ENCODE measurements around the gene NYNRIN.
"Not testable (repeated sequence)": the region's sequence is repeated elsewhere in the genome, so short reads cannot be mapped to it uniquely, and the experiment has no call there.

The NYNRIN gene

GRCh38 chr14:24369463-24369862, 29.3 kb upstream of the NYNRIN start:
- in situ Hi-C loops (cut with MboI; ENCODE audit: low sequenced_read_pairs), result no loop called here

- in situ Hi-C loops (cut with MboI; ENCODE audit: low sequenced_read_pairs), result no loop called here
Observed at GRCh38 chr14:24369907-24370687, 28.7 kb upstream of the NYNRIN start.

- in situ Hi-C loops (cut with MboI; ENCODE audit: low sequenced_read_pairs), result no loop called here
Observed at GRCh38 chr14:24370748-24371147, 28.1 kb upstream of the NYNRIN start.

GRCh38 chr14:24371605-24372004, 27.2 kb upstream of the NYNRIN start:
- in situ Hi-C loops (cut with MboI; ENCODE audit: low sequenced_read_pairs), result not testable (repeated sequence)

- in situ Hi-C loops (cut with MboI; ENCODE audit: low sequenced_read_pairs), result no loop called here
Observed at GRCh38 chr14:24372701-24373416, 25.9 kb upstream of the NYNRIN start.

- in situ Hi-C loops (cut with MboI; ENCODE audit: low sequenced_read_pairs), result no loop called here
Observed at GRCh38 chr14:24376448-24377070, 22.2 kb upstream of the NYNRIN start.

- in situ Hi-C loops (cut with MboI; ENCODE audit: low sequenced_read_pairs), result no loop called here
Observed at GRCh38 chr14:24377126-24377525, 21.7 kb upstream of the NYNRIN start.

- in situ Hi-C loops (cut with MboI; ENCODE audit: low sequenced_read_pairs), result no loop called here
Observed at GRCh38 chr14:24377657-24378056, 21.1 kb upstream of the NYNRIN start.

- in situ Hi-C loops (cut with MboI; ENCODE audit: low sequenced_read_pairs), result no loop called here
Observed at GRCh38 chr14:24378327-24378726, 20.5 kb upstream of the NYNRIN start.

- in situ Hi-C loops (cut with MboI; ENCODE audit: low sequenced_read_pairs), result no loop called here
Observed at GRCh38 chr14:24378981-24379906, 19.6 kb upstream of the NYNRIN start.

GRCh38 chr14:24379907-24380730, 18.7 kb upstream of the NYNRIN start:
- in situ Hi-C loops (cut with MboI; ENCODE audit: low sequenced_read_pairs), result no loop called here

GRCh38 chr14:24381363-24382063, 17.3 kb upstream of the NYNRIN start:
- in situ Hi-C loops (cut with MboI; ENCODE audit: low sequenced_read_pairs), result no loop called here

GRCh38 chr14:24382064-24382371, 16.8 kb upstream of the NYNRIN start:
- in situ Hi-C loops (cut with MboI; ENCODE audit: low sequenced_read_pairs), result no loop called here

GRCh38 chr14:24384169-24384568, 14.6 kb upstream of the NYNRIN start:
- in situ Hi-C loops (cut with MboI; ENCODE audit: low sequenced_read_pairs), result no loop called here

- in situ Hi-C loops (cut with MboI; ENCODE audit: low sequenced_read_pairs), result no loop called here
Observed at GRCh38 chr14:24385524-24385923, 13.3 kb upstream of the NYNRIN start.

- in situ Hi-C loops (cut with MboI; ENCODE audit: low sequenced_read_pairs), result no loop called here
Observed at GRCh38 chr14:24387009-24387345, 11.8 kb upstream of the NYNRIN start.

GRCh38 chr14:24387579-24387978, 11.2 kb upstream of the NYNRIN start:
- in situ Hi-C loops (cut with MboI; ENCODE audit: low sequenced_read_pairs), result not testable (repeated sequence)

GRCh38 chr14:24388474-24389179, 10.2 kb upstream of the NYNRIN start:
- in situ Hi-C loops (cut with MboI; ENCODE audit: low sequenced_read_pairs), result no loop called here

GRCh38 chr14:24389226-24389848, 9.5 kb upstream of the NYNRIN start:
- in situ Hi-C loops (cut with MboI; ENCODE audit: low sequenced_read_pairs), result no loop called here

Measured in HL-60/S4 treated with phorbol 12-myristate 13-acetate at 8.2 ng/mL for 4 days and 3 days (cell line).